Bronchial epithelial cell (primary cell): ENCODE results near the gene TBC1D12. TPM values are rescaled to one million over a fixed set of nuclear protein-coding genes. Genes with fewer than 3 reads are reported as not detected.

Experiments used
- DNase-seq: peaks from one replicate; pipeline ENCODE4 v3.0.0-alpha.2; 2010; ENCODE audit warnings: low read depth
- FAIRE-seq: peaks from 2 replicates; lab custom pipeline; 2011; peaks lifted over from hg19 to GRCh38; lab: Jason Lieb, UNC
- H3K27me3 ChIP-seq: 2 replicates; pipeline ENCODE4 v1.5.1; 2011; ENCODE audit warnings: low read length; ENCODE audit not compliant: control insufficient read depth, insufficient read depth
- H3K36me3 ChIP-seq: 2 replicates; pipeline ENCODE4 v1.5.1; 2011; ENCODE audit warnings: low read length; ENCODE audit not compliant: control insufficient read depth, insufficient read depth
- H3K4me3 ChIP-seq: 2 replicates; pipeline ENCODE4 v1.5.1; 2011; ENCODE audit warnings: mild to moderate bottlenecking, low read depth, low read length, control low read depth
- total RNA-seq: library from RNA; depleted of rRNA; stranded (reverse); fragments of >200 nt; gene quantifications from 2 replicates; pipeline ENCODE4 v1.2.1, GENCODE V29; 2014
- TF ChIP-seq, protein P1 (sequence below): IDR thresholded peaks from 2 replicates; pipeline ENCODE4 v1.5.1; 2011; ENCODE audit warnings: mild to moderate bottlenecking, moderate library complexity, low read length, control low read depth, inconsistent platforms; ENCODE audit not compliant: insufficient read depth, severe bottlenecking

Gene TBC1D12
- total RNA-seq, 1 donor from 2014 or later: 10.8 TPM

DNA sequence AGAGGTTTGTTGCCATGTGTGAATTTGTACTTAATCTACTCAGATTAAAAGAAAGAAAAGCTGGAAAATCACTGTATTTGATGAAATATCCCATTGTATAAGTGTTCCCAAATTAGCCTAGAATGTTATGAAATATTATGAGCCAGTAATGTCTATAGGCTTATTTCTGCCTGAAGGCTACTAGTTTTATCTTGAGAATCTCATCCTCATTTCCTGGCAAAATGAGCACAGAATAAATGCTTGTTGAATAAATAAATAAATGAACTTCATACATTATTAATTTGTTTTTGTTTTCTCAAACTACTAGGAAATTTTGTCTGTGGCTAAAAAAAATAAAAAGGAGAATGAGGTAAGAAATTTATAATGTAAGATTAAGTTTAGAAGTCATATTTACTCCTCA lies 168.7 kb downstream of the TBC1D12 start:
- Histone ChIP-seq H3K27me3 (no peaks in the 10 kb centered on the region), H3K4me3 (no peak overlapping the region), H3K36me3 (no peaks in the 10 kb centered on the region)
- TF ChIP-seq, protein P1, sequence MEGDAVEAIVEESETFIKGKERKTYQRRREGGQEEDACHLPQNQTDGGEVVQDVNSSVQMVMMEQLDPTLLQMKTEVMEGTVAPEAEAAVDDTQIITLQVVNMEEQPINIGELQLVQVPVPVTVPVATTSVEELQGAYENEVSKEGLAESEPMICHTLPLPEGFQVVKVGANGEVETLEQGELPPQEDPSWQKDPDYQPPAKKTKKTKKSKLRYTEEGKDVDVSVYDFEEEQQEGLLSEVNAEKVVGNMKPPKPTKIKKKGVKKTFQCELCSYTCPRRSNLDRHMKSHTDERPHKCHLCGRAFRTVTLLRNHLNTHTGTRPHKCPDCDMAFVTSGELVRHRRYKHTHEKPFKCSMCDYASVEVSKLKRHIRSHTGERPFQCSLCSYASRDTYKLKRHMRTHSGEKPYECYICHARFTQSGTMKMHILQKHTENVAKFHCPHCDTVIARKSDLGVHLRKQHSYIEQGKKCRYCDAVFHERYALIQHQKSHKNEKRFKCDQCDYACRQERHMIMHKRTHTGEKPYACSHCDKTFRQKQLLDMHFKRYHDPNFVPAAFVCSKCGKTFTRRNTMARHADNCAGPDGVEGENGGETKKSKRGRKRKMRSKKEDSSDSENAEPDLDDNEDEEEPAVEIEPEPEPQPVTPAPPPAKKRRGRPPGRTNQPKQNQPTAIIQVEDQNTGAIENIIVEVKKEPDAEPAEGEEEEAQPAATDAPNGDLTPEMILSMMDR: no peak
- DNase-seq (no peak), FAIRE-seq (no peak)

DNA sequence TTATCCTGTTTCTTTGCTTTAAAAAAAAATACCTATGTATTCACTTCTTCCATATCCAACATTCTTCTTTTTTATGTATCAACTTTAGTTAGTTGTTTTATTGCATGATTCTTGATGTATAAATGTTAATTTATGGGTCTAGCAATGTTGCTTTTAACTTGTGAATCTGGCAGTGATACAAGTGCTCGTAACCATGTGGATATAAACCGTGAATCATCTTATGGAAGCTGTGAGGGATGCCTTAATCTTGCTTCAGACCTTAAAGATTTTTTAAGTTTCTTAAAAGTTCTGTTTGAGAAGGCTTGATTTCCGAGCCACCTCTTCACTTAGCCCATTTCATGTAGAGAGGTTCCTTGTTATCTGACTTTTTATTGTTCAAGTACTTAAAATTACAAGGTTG lies 169.2 kb downstream of the TBC1D12 start:
- DNase-seq: peak; percentile 10
- TF ChIP-seq, protein P1: no peak
- no peak overlapping the region for H3K4me3 ChIP-seq
- FAIRE-seq: no peak
- no peaks in the 10 kb centered on the region for H3K36me3 ChIP-seq
- H3K27me3 ChIP-seq: no peaks in the 10 kb centered on the region

DNA sequence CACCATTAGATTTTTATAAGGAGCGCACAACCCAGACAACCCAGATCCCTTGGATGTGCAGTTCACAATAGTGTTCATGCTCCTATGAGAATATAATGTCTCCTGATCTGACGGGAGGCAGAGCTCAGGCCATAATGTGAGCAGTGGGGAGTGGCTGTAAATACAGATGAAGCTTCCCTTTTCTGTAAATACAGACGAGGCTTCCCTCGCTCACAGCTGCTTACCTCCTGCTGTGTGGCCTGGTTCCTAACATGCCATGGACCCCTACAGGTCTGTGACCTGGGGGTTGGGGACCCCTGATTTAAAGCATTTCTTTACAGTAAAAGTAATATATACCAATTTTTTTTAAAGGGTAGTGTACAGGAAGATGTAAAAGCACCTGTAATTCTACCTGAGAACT lies 176.4 kb downstream of the TBC1D12 start:
- DNase-seq: no peak
- Histone ChIP-seq H3K36me3 (no peaks in the 10 kb centered on the region), H3K4me3 (no peak overlapping the region), H3K27me3 (no peaks in the 10 kb centered on the region)
- FAIRE-seq: no peak
- TF ChIP-seq, protein P1: no peak

DNA sequence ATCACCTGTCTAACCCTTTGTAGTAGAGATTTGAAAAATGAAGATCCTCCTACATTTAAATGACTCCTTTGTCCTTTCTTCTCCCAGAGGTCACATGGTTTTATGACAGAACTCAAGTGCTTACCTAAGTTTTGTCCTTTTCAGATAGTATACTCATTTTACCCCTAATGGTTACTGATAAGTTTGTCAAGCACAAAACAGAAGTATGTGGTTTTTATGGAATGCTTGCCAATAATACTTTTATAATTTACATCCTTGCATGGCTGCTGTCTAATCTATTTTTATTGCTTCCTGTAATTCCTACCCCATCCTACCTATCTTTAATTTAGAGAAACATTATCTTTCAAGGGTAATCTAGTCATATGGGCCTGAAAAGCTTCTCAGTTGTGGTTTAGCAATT lies 180.8 kb downstream of the TBC1D12 start:
- DNase-seq (no peak), FAIRE-seq (no peak)
- TF ChIP-seq, protein P1: no peak
- H3K4me3 ChIP-seq: no peak overlapping the region
- no peaks in the 10 kb centered on the region for H3K36me3 ChIP-seq
- no peaks in the 10 kb centered on the region for H3K27me3 ChIP-seq

Other genes with a start within 250 kb of the TBC1D12 start
- 18.2 and 22.6 TPM in 2 replicates for gene NOC3L, start 39.6 kb upstream of the TBC1D12 start, total RNA-seq
- 2.8 and 5.3 TPM in 2 replicates for gene HELLS, start 143.2 kb downstream of the TBC1D12 start, total RNA-seq